PC-9 (cell line): Measurements from ENCODE around the gene FHL3. TPM values are rescaled to one million over a fixed set of nuclear protein-coding genes. Genes with fewer than 3 reads are reported as not detected.
"Not testable (repeated sequence)": the region's sequence is repeated elsewhere in the genome, so short reads cannot be mapped to it uniquely, and the experiment has no call there.

Experiments used
- BruUV-seq: library from RNA; stranded (reverse); fragments of 400-500 nt; replicated peaks from 2 replicates; lab custom pipeline; 2021; lab: Mats Ljungman, UMichigan
- CTCF ChIA-PET: fragments of 300-600 bp; sonication (Branson Sonifier 250); formaldehyde crosslinking; loops from one replicate; lab custom pipeline; 2022; ENCODE audit warnings: antibody characterized with exemption; lab: Charles Lee
- POLR2A ChIA-PET: fragments of 300-600 bp; sonication (Branson Sonifier 250); formaldehyde crosslinking; loops from one replicate; lab custom pipeline; 2022; ENCODE audit warnings: antibody characterized with exemption; ENCODE audit not compliant: unreplicated experiment; lab: Charles Lee
- DNase-seq, 2 experiments: peaks; one replicate each; pipeline versions ENCODE4 v3.0.0 to v3.0.0-alpha.2; 2015 to 2022; ENCODE audit warnings: mixed read lengths in 1 of 2
- H2AFZ ChIP-seq: fragments of 200-600 bp; sonication (generic); 2 replicates; pipeline ENCODE4 v1.8.1; 2017; ENCODE audit warnings: antibody characterized with exemption
- H3F3A ChIP-seq: fragments of 200-600 bp; sonication (generic); 2 replicates; pipeline ENCODE4 v1.8.1; 2017; ENCODE audit warnings: antibody characterized with exemption, mild to moderate bottlenecking, low read depth; ENCODE audit not compliant: insufficient read depth
- H3K27ac ChIP-seq: fragments of 200-600 bp; sonication (generic); 2 replicates; pipeline ENCODE4 v1.6.1; 2016; ENCODE audit warnings: mixed run types
- H3K27me3 ChIP-seq: fragments of 200-600 bp; sonication (generic); 2 replicates; pipeline ENCODE4 v1.6.1; 2016; ENCODE audit warnings: low read depth, mixed run types; ENCODE audit not compliant: insufficient read depth
- H3K36me3 ChIP-seq: fragments of 200-600 bp; sonication (generic); 2 replicates; pipeline ENCODE4 v1.6.1; 2016; ENCODE audit warnings: low read depth, mixed run types
- H3K4me1 ChIP-seq: fragments of 200-600 bp; sonication (generic); replicated peaks from 2 replicates; pipeline ENCODE4 v1.6.1; 2016; ENCODE audit warnings: mixed run types; ENCODE audit not compliant: insufficient read depth
- H3K4me2 ChIP-seq: fragments of 200-600 bp; sonication (generic); 2 replicates; pipeline ENCODE4 v1.6.1; 2017; ENCODE audit warnings: mixed run types
- H3K4me3 ChIP-seq: fragments of 200-600 bp; sonication (generic); 2 replicates; pipeline ENCODE4 v1.6.1; 2016; ENCODE audit warnings: mixed run types
- H3K79me2 ChIP-seq: fragments of 200-600 bp; sonication (generic); 2 replicates; pipeline ENCODE4 v1.6.1; 2017; ENCODE audit warnings: low read depth, mixed run types
- H3K9me2 ChIP-seq: fragments of 200-600 bp; sonication (generic); 2 replicates; pipeline ENCODE4 v1.8.1; 2017; ENCODE audit warnings: mild to moderate bottlenecking; ENCODE audit not compliant: insufficient read depth
- H3K9me3 ChIP-seq: fragments of 200-600 bp; sonication (generic); 2 replicates; pipeline ENCODE4 v1.8.1; 2016; ENCODE audit warnings: low read depth; ENCODE audit not compliant: insufficient read depth
- H4K20me1 ChIP-seq: fragments of 200-600 bp; sonication (generic); 2 replicates; pipeline ENCODE4 v1.8.1; 2017; ENCODE audit not compliant: insufficient read depth
- EZH2 ChIP-seq: fragments of 200-600 bp; sonication (generic); IDR thresholded peaks from 2 replicates; pipeline ENCODE4 v1.8.0; 2017; ENCODE audit warnings: antibody characterized with exemption, low read depth
- intact Hi-C: fragments of 100-400 bp; cut with micrococcal nuclease; formaldehyde crosslinking; loops from one replicate; pipeline ENCODE4 v1.10.0; 2022; ENCODE audit not compliant: unreplicated experiment
- total RNA-seq: library from RNA; stranded (reverse); gene quantifications from 2 replicates; pipeline ENCODE4 v1.2.3, GENCODE V29; 2021
- TF ChIP-seq, protein P1 (sequence below): fragments of 200-600 bp; sonication (generic); conservative IDR thresholded peaks from 2 replicates; pipeline ENCODE4 v1.6.1; 2017; ENCODE audit warnings: mixed run types, antibody characterized with exemption, mild to moderate bottlenecking, moderate library complexity

Gene FHL3
- total RNA-seq, 1 experiment from 2014 or later = 26.2 TPM

DNA sequence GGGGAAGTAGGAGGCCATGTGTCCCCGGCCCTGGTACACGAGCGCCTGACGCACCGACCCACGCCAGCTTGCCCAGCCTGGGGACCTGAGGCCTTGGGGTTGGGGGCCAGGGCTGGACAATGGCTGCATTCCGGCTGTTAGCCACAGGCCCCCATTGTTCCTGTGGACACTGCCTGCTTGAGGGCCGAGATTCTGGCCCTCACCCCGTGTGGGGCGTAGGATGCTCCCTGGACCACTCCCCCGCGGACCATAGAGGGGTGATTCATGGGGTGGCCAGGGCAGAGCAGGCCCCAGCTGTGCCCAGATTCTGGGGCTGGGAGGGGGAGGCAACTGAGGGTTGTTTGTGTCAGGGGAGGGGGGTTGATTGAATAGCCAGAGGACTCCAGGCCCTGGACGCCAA, 29.6 kb upstream of the FHL3 start:
- Histone ChIP-seq H3F3A (peaks cover 7% of the 10 kb centered on the region; the same call in 1 of the 2 replicates), H3K27me3 (no peaks in the 10 kb centered on the region), H2AFZ (no peak overlapping the region), H3K79me2 (no peaks in the 10 kb centered on the region), H3K4me3 (no peak overlapping the region), H3K27ac (no peak overlapping the region), H3K9me2 (no peaks in the 10 kb centered on the region), H3K36me3 (no peaks in the 10 kb centered on the region), H3K4me2 (no peak overlapping the region), H3K9me3 (no peaks in the 10 kb centered on the region), H4K20me1 (no peaks in the 10 kb centered on the region), H3K4me1 (peaks cover 16% of the 10 kb centered on the region)
- no TSS peak for BruUV-seq
- no peak for TF ChIP-seq EZH2
- TF ChIP-seq, protein P1, sequence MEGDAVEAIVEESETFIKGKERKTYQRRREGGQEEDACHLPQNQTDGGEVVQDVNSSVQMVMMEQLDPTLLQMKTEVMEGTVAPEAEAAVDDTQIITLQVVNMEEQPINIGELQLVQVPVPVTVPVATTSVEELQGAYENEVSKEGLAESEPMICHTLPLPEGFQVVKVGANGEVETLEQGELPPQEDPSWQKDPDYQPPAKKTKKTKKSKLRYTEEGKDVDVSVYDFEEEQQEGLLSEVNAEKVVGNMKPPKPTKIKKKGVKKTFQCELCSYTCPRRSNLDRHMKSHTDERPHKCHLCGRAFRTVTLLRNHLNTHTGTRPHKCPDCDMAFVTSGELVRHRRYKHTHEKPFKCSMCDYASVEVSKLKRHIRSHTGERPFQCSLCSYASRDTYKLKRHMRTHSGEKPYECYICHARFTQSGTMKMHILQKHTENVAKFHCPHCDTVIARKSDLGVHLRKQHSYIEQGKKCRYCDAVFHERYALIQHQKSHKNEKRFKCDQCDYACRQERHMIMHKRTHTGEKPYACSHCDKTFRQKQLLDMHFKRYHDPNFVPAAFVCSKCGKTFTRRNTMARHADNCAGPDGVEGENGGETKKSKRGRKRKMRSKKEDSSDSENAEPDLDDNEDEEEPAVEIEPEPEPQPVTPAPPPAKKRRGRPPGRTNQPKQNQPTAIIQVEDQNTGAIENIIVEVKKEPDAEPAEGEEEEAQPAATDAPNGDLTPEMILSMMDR = no peak
- ChIA-PET CTCF (no interaction called here), POLR2A (no interaction called here)
- intact Hi-C loops = no loop called here
- DNase-seq = no peak

DNA sequence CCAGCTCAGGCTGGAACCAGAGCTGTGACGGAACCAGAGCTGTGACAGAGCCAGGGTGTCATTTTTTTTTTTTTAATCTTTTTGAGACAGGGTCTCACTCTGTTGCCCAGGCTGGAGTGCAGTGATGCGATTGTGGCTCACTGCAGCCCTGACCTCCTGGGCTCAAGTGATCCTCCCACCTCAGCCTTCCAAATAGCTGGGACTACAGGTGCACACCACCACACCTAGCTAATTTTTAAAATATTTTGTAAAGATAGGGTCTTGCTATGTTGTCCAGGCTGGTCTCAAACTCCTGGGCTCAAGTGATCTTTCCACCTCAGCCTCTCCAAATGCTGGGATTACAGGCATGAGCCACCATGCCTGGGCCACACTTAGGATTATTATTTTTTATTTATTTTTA, 27.7 kb upstream of the FHL3 start:
- H4K20me1 ChIP-seq, DNase-seq, H3K9me3 ChIP-seq, intact Hi-C loops, H3K27me3 ChIP-seq, H3K79me2 ChIP-seq, H3K27ac ChIP-seq, CTCF ChIA-PET, H3K4me3 ChIP-seq, H3K9me2 ChIP-seq, H2AFZ ChIP-seq, H3K4me2 ChIP-seq, H3K36me3 ChIP-seq, BruUV-seq: not testable (repeated sequence)
- POLR2A ChIA-PET = interaction anchor here (0.6 kb wide), 1 partner anchor 21 kb away, joined by 3 read pairs; no protein-coding TSS in a partner anchor
- H3K4me1 ChIP-seq = peaks cover 35% of the 10 kb centered on the region
- peaks cover 24% of the 10 kb centered on the region; the same call in 1 of the 2 replicates for H3F3A ChIP-seq

GRCh38 chr1:38031513-38031866, 26.2 kb upstream of the FHL3 start:
- no peak overlapping the region for H3K27ac ChIP-seq
- TF ChIP-seq, protein P1 = no peak
- TF ChIP-seq EZH2 = no peak
- peaks cover 36% of the 10 kb centered on the region; the same call in 1 of the 2 replicates for H3F3A ChIP-seq
- H3K4me1 ChIP-seq = peaks cover 48% of the 10 kb centered on the region
- intact Hi-C loops = no loop called here
- H3K9me2 ChIP-seq = no peaks in the 10 kb centered on the region
- ChIA-PET POLR2A (no interaction called here), CTCF (no interaction called here)
- no peak for DNase-seq
- no peaks in the 10 kb centered on the region for H3K36me3 ChIP-seq
- no peaks in the 10 kb centered on the region for H3K27me3 ChIP-seq
- no peaks in the 10 kb centered on the region for H3K79me2 ChIP-seq
- H3K4me2 ChIP-seq = no peak overlapping the region
- no peaks in the 10 kb centered on the region for H4K20me1 ChIP-seq
- no peaks in the 10 kb centered on the region for H3K9me3 ChIP-seq
- BruUV-seq = no TSS peak
- H3K4me3 ChIP-seq = no peak overlapping the region
- H2AFZ ChIP-seq = no peak overlapping the region
